GM18909 (cell line): ENCODE data around the gene TEAD3.

Source experiments
- ATAC-seq: cut with Tn5 transposase; IDR thresholded peaks from one replicate; pipeline ENCODE4 v1.9.1; 2021; ENCODE audit warnings: mild to moderate bottlenecking; ENCODE audit not compliant: unreplicated experiment, poor library complexity

The TEAD3 gene

GRCh38 chr6:35493307-35493983 is 3.4 kb downstream of the TEAD3 start:
- no peak for ATAC-seq

- no peak for ATAC-seq
Observed at GRCh38 chr6:35492974-35493284, 4.0 kb downstream of the TEAD3 start.

- ATAC-seq = no peak
Observed at GRCh38 chr6:35492258-35492973, 4.5 kb downstream of the TEAD3 start.

GRCh38 chr6:35491558-35492257 is 5.2 kb downstream of the TEAD3 start:
- no peak for ATAC-seq

- ATAC-seq = no peak
Observed at GRCh38 chr6:35490821-35491557, 5.9 kb downstream of the TEAD3 start.

- no peak for ATAC-seq
Observed at GRCh38 chr6:35489995-35490791, 6.7 kb downstream of the TEAD3 start.

GRCh38 chr6:35489066-35489465 is 7.8 kb downstream of the TEAD3 start:
- no peak for ATAC-seq

GRCh38 chr6:35488517-35488862 is 8.4 kb downstream of the TEAD3 start:
- no peak for ATAC-seq

GRCh38 chr6:35487658-35488516 is 9.0 kb downstream of the TEAD3 start:
- ATAC-seq = no peak

- ATAC-seq = no peak
Observed at GRCh38 chr6:35486005-35486925, 10.6 kb downstream of the TEAD3 start.

GRCh38 chr6:35485402-35485877 is 11.4 kb downstream of the TEAD3 start:
- no peak for ATAC-seq

GRCh38 chr6:35484921-35485392 is 11.9 kb downstream of the TEAD3 start:
- ATAC-seq = no peak

GRCh38 chr6:35483893-35484645 is 12.8 kb downstream of the TEAD3 start:
- no peak for ATAC-seq

GRCh38 chr6:35483490-35483889 is 13.4 kb downstream of the TEAD3 start:
- ATAC-seq = no peak

- no peak for ATAC-seq
Observed at GRCh38 chr6:35483062-35483461, 13.8 kb downstream of the TEAD3 start.

- no peak for ATAC-seq
Observed at GRCh38 chr6:35481226-35481625, 15.7 kb downstream of the TEAD3 start.

GRCh38 chr6:35480176-35480575 is 16.7 kb downstream of the TEAD3 start:
- ATAC-seq = no peak
